Dendritic cell treated with granulocyte-macrophage colony-stimulating factor and Interleukin-4, amounts not matched to agents 40 ng/mL and 50 ng/mL, for 4 days (primary cell): ENCODE measurements around the gene RPS16.

Source experiments
- H3K27ac Mint-ChIP-seq: one replicate; pipeline ENCODE4 v1.8.0; 2022; ENCODE audit warnings: mild to moderate bottlenecking, mixed read lengths
- H3K27me3 Mint-ChIP-seq: one replicate; pipeline ENCODE4 v1.8.0; 2022; ENCODE audit warnings: mild to moderate bottlenecking, mixed read lengths
- H3K36me3 Mint-ChIP-seq: one replicate; pipeline ENCODE4 v1.8.0; 2022; ENCODE audit warnings: low read depth, mixed read lengths
- H3K4me1 Mint-ChIP-seq: one replicate; pipeline ENCODE4 v1.8.0; 2022; ENCODE audit warnings: low read depth, mixed read lengths
- H3K4me3 Mint-ChIP-seq: one replicate; pipeline ENCODE4 v1.8.0; 2022; ENCODE audit warnings: mild to moderate bottlenecking, moderate library complexity, mixed read lengths
- H3K9me3 Mint-ChIP-seq: one replicate; pipeline ENCODE4 v1.8.0; 2022; ENCODE audit warnings: mixed read lengths
- intact Hi-C: fragments of 100-400 bp; cut with micrococcal nuclease; formaldehyde crosslinking; loops from one replicate; pipeline ENCODE4 v1.15.0; 2022

RPS16 gene

GRCh38 chr19:39422020-39422419, 13.7 kb downstream of the RPS16 start:
- no peak overlapping the region for H3K27ac Mint-ChIP-seq
- H3K27me3 Mint-ChIP-seq, result no peaks in the 10 kb centered on the region
- intact Hi-C loops, result no loop called here
- peaks cover 55% of the 10 kb centered on the region for H3K36me3 Mint-ChIP-seq
- no peak overlapping the region for H3K4me3 Mint-ChIP-seq
- H3K4me1 Mint-ChIP-seq, result peaks cover 11% of the 10 kb centered on the region
- H3K9me3 Mint-ChIP-seq, result no peaks in the 10 kb centered on the region

GRCh38 chr19:39420769-39421168, 15.0 kb downstream of the RPS16 start:
- no peaks in the 10 kb centered on the region for H3K9me3 Mint-ChIP-seq
- no peak overlapping the region for H3K27ac Mint-ChIP-seq
- H3K27me3 Mint-ChIP-seq, result no peaks in the 10 kb centered on the region
- H3K36me3 Mint-ChIP-seq, result peaks cover 64% of the 10 kb centered on the region
- H3K4me1 Mint-ChIP-seq, result peaks cover 16% of the 10 kb centered on the region
- intact Hi-C loops, result no loop called here
- H3K4me3 Mint-ChIP-seq, result no peak overlapping the region

GRCh38 chr19:39419003-39419402, 16.7 kb downstream of the RPS16 start:
- intact Hi-C loops, result no loop called here
- Mint-ChIP-seq H3K4me3 (no peak overlapping the region), H3K27ac (no peak overlapping the region), H3K9me3 (no peaks in the 10 kb centered on the region), H3K36me3 (peaks cover 56% of the 10 kb centered on the region), H3K4me1 (peaks cover 29% of the 10 kb centered on the region), H3K27me3 (no peaks in the 10 kb centered on the region)

GRCh38 chr19:39417463-39418181, 18.1 kb downstream of the RPS16 start:
- no peaks in the 10 kb centered on the region for H3K9me3 Mint-ChIP-seq
- intact Hi-C loops, result no loop called here
- H3K27me3 Mint-ChIP-seq, result peaks cover 2% of the 10 kb centered on the region
- peaks cover 34% of the 10 kb centered on the region for H3K4me1 Mint-ChIP-seq
- peaks cover 43% of the 10 kb centered on the region for H3K36me3 Mint-ChIP-seq
- peak overlapping the region; percentile 42 for H3K27ac Mint-ChIP-seq
- H3K4me3 Mint-ChIP-seq, result no peak overlapping the region

- H3K4me1 Mint-ChIP-seq, result peaks cover 37% of the 10 kb centered on the region
- intact Hi-C loops, result no loop called here
- no peaks in the 10 kb centered on the region for H3K9me3 Mint-ChIP-seq
- peaks cover 31% of the 10 kb centered on the region for H3K36me3 Mint-ChIP-seq
- no peak overlapping the region for H3K4me3 Mint-ChIP-seq
- H3K27me3 Mint-ChIP-seq, result peaks cover 2% of the 10 kb centered on the region
- no peak overlapping the region for H3K27ac Mint-ChIP-seq
Observed at GRCh38 chr19:39416152-39417120, 19.3 kb downstream of the RPS16 start.

- Mint-ChIP-seq H3K4me3 (no peak overlapping the region), H3K36me3 (peaks cover 40% of the 10 kb centered on the region), H3K27me3 (peaks cover 2% of the 10 kb centered on the region), H3K4me1 (peaks cover 47% of the 10 kb centered on the region), H3K9me3 (no peaks in the 10 kb centered on the region), H3K27ac (no peak overlapping the region)
- intact Hi-C loops, result no loop called here
Observed at GRCh38 chr19:39415111-39416046, 20.4 kb downstream of the RPS16 start.

GRCh38 chr19:39413911-39414608, 21.7 kb downstream of the RPS16 start:
- Mint-ChIP-seq H3K4me1 (peaks cover 52% of the 10 kb centered on the region), H3K27me3 (peaks cover 2% of the 10 kb centered on the region), H3K36me3 (peaks cover 52% of the 10 kb centered on the region), H3K4me3 (peak overlapping the region; percentile 81), H3K9me3 (no peaks in the 10 kb centered on the region), H3K27ac (peak overlapping the region; percentile 98)
- intact Hi-C loops, result loop anchor here (5.0 kb wide), 1 partner anchor 72 kb away; the partner anchor contains the start of gene SAMD4B

GRCh38 chr19:39413272-39413910, 22.4 kb downstream of the RPS16 start:
- H3K27me3 Mint-ChIP-seq, result peaks cover 2% of the 10 kb centered on the region
- intact Hi-C loops, result loop anchor here (5.0 kb wide), 1 partner anchor 71 kb away; the partner anchor contains the start of gene SAMD4B
- H3K4me3 Mint-ChIP-seq, result peak overlapping the region; percentile 81
- H3K4me1 Mint-ChIP-seq, result peaks cover 52% of the 10 kb centered on the region
- H3K27ac Mint-ChIP-seq, result peak overlapping the region; percentile 98
- H3K36me3 Mint-ChIP-seq, result peaks cover 52% of the 10 kb centered on the region
- no peaks in the 10 kb centered on the region for H3K9me3 Mint-ChIP-seq

GRCh38 chr19:39412867-39413271, 22.9 kb downstream of the RPS16 start:
- Mint-ChIP-seq H3K27ac (peak overlapping the region; percentile 98), H3K36me3 (peaks cover 53% of the 10 kb centered on the region), H3K9me3 (no peaks in the 10 kb centered on the region), H3K4me3 (peak overlapping the region; percentile 81), H3K27me3 (peaks cover 2% of the 10 kb centered on the region), H3K4me1 (peaks cover 49% of the 10 kb centered on the region)
- intact Hi-C loops, result loop anchor here (1.0 to 5.0 kb wide), 3 partner anchors 15 to 71 kb away; partner anchors contain the start of gene SAMD4B

- Mint-ChIP-seq H3K36me3 (peaks cover 53% of the 10 kb centered on the region), H3K4me3 (peak within 1 kb of the TSS; percentile 81), H3K4me1 (peaks cover 44% of the 10 kb centered on the region), H3K27ac (peak within 1 kb of the TSS; percentile 98), H3K9me3 (no peaks in the 10 kb centered on the region), H3K27me3 (peaks cover 2% of the 10 kb centered on the region)
- intact Hi-C loops, result loop anchor here (1.0 to 5.0 kb wide), 3 partner anchors 14 to 70 kb away; partner anchors contain the start of gene SAMD4B
Observed at GRCh38 chr19:39412100-39412866, 23.5 kb downstream of the RPS16 start, which contains the start of gene PLEKHG2. Gene PLEKHG2, plus strand, starts transcription at chr19:39412669. Its CDS starts 1,418 bp downstream, at chr19:39414087.

- Mint-ChIP-seq H3K4me3 (peak overlapping the region; percentile 81), H3K9me3 (no peaks in the 10 kb centered on the region), H3K27ac (peak overlapping the region; percentile 98), H3K4me1 (peaks cover 40% of the 10 kb centered on the region), H3K27me3 (peaks cover 2% of the 10 kb centered on the region), H3K36me3 (peaks cover 54% of the 10 kb centered on the region)
- intact Hi-C loops, result loop anchor here (1.0 to 5.0 kb wide), 3 partner anchors 13 to 69 kb away; partner anchors contain the start of gene SAMD4B
Observed at GRCh38 chr19:39411832-39412099, 24.0 kb downstream of the RPS16 start.
